Keratinocyte (primary cell): ENCODE results near the gene TMEM39A.

ENCODE experiments used
- EZH2 ChIP-seq: IDR thresholded peaks from one replicate; pipeline ENCODE4 v1.6.1; 2012; ENCODE audit warnings: inconsistent platforms, mild to moderate bottlenecking, low read length, moderate library complexity
- TF ChIP-seq, protein P1 (sequence below), 3 experiments: IDR thresholded peaks in 1 of 3; conservative IDR thresholded peaks in 1 of 3; optimal IDR thresholded peaks in 1 of 3; 2 replicates in 2 of 3; 3 replicates in 1 of 3; pipeline versions ENCODE3 to v1.5.1; 2011; ENCODE audit warnings: low read length in 3 of 3, mild to moderate bottlenecking in 3 of 3, moderate library complexity in 2 of 3, control low read depth in 1 of 3, inconsistent platforms in 1 of 3; ENCODE audit not compliant: insufficient read depth in 2 of 3; ENCODE audit errors: extremely low read depth in 1 of 3

GRCh38 chr3:119413603-119414280 is 49.7 kb downstream of the TMEM39A start:
- TF ChIP-seq EZH2 = no peak
- TF ChIP-seq, protein P1, sequence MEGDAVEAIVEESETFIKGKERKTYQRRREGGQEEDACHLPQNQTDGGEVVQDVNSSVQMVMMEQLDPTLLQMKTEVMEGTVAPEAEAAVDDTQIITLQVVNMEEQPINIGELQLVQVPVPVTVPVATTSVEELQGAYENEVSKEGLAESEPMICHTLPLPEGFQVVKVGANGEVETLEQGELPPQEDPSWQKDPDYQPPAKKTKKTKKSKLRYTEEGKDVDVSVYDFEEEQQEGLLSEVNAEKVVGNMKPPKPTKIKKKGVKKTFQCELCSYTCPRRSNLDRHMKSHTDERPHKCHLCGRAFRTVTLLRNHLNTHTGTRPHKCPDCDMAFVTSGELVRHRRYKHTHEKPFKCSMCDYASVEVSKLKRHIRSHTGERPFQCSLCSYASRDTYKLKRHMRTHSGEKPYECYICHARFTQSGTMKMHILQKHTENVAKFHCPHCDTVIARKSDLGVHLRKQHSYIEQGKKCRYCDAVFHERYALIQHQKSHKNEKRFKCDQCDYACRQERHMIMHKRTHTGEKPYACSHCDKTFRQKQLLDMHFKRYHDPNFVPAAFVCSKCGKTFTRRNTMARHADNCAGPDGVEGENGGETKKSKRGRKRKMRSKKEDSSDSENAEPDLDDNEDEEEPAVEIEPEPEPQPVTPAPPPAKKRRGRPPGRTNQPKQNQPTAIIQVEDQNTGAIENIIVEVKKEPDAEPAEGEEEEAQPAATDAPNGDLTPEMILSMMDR (optimal IDR thresholded peaks at IDR 0.05 in 1 of 3, IDR thresholded peaks at IDR 0.05 in 1 of 3, conservative IDR thresholded peaks at IDR 0.05 in 1 of 3; ENCODE audit: extremely low read depth in 1 of 3, insufficient read depth in 2 of 3, low read length in 3 of 3) = no peak
